T-helper 1 cell treated with Interleukin-12 subunit alpha and Interleukin-12 subunit beta and Interleukin-4 antibody, amounts not matched to agents 30 μg/mL and 1 μg/mL, for 36 hours (primary cell): ENCODE data around the gene DTX2.
"Not testable (repeated sequence)": the region's sequence is repeated elsewhere in the genome, so short reads cannot be mapped to it uniquely, and the experiment has no call there.

Experiments
- H3K27ac Mint-ChIP-seq: one replicate; pipeline ENCODE4 v1.8.0; 2021; ENCODE audit warnings: mild to moderate bottlenecking, mixed read lengths
- H3K27me3 Mint-ChIP-seq: one replicate; pipeline ENCODE4 v1.8.0; 2021; ENCODE audit warnings: low read depth, mixed read lengths
- H3K36me3 Mint-ChIP-seq: one replicate; pipeline ENCODE4 v1.8.0; 2021; ENCODE audit warnings: low read depth, mixed read lengths
- H3K4me1 Mint-ChIP-seq: one replicate; pipeline ENCODE4 v1.8.0; 2021; ENCODE audit warnings: low read depth, mixed read lengths
- H3K4me3 Mint-ChIP-seq: one replicate; pipeline ENCODE4 v1.8.0; 2021; ENCODE audit warnings: mild to moderate bottlenecking, moderate library complexity, mixed read lengths
- H3K9me3 Mint-ChIP-seq: one replicate; pipeline ENCODE4 v1.8.0; 2021; ENCODE audit warnings: mixed read lengths

The DTX2 gene

DNA sequence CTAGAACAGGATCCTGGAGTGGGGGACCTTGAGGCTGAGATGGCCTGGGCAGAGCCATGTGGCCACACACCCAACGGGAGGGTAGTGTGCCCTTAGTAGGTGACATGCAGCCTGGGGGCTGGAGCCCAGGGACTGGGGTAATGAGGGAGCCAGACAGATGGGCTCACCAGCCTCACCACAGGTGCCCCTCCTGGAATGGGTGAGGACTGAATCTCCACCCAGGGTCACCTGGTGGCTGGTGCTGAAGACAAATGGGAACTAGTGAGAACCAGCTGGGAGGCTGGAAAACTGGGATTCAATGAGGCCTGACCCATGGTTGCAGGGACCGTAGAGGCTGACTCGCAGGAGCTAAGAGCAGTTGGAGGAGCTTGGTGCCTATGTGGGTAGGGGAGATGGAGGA, 30.7 kb upstream of the DTX2 start:
- H3K9me3 Mint-ChIP-seq, result no peaks in the 10 kb centered on the region
- no peak overlapping the region for H3K27ac Mint-ChIP-seq
- peaks cover 2% of the 10 kb centered on the region for H3K36me3 Mint-ChIP-seq
- no peaks in the 10 kb centered on the region for H3K27me3 Mint-ChIP-seq
- peaks cover 2% of the 10 kb centered on the region for H3K4me1 Mint-ChIP-seq
- H3K4me3 Mint-ChIP-seq, result no peak overlapping the region

GRCh38 chr7:76437873-76438272, 23.6 kb upstream of the DTX2 start:
- H3K9me3 Mint-ChIP-seq, H3K4me1 Mint-ChIP-seq, H3K36me3 Mint-ChIP-seq: not testable (repeated sequence)

DNA sequence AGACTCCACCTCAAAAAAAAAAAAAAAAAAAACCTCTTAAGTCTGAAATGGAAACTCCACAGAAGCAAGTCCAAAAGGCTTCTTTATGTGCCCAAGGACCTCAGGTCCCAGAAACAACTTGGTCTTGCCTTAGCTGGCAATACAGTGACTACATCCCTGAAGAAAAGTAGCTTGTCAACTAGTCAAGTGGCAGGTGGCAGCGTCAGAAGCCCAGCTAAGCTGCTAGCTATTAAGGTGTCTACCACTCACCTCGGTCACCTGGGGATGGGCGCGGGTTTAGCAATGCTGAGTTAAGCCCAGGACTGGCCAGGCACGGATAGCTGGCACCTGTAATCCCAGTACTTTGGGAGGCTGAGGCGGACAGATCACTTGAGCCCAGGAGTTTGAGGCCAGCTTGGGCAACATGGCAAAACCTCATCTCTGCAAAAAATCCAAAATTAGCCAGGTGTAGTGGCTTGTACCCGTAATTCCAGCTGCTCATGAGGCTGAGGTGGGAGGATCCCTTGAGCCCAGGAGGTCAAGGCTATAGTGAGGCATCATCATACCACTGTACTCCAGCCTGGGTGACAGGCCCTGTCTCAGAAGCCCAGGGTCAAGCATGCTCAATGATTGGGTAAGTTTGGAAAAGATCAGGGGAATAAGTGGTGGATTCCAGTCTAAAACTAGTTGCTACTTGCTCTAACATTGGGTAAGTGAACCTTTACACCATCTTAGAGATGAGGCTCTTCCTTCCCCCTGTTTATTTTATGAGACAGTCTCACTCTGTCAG, 22.2 kb upstream of the DTX2 start:
- not testable (repeated sequence) for H3K27me3 Mint-ChIP-seq, H3K4me1 Mint-ChIP-seq, H3K4me3 Mint-ChIP-seq, H3K36me3 Mint-ChIP-seq, H3K9me3 Mint-ChIP-seq, H3K27ac Mint-ChIP-seq

More at GRCh38 chr7:76437873-76438272, 23.6 kb upstream of the DTX2 start:
- not testable (repeated sequence) for H3K27ac Mint-ChIP-seq, H3K4me3 Mint-ChIP-seq, H3K27me3 Mint-ChIP-seq

GRCh38 chr7:76440404-76440803, 21.1 kb upstream of the DTX2 start:
- H3K4me3 Mint-ChIP-seq, result not testable (repeated sequence)

GRCh38 chr7:76441792-76442191, 19.7 kb upstream of the DTX2 start:
- not testable (repeated sequence) for H3K27ac Mint-ChIP-seq, H3K36me3 Mint-ChIP-seq, H3K9me3 Mint-ChIP-seq, H3K27me3 Mint-ChIP-seq, H3K4me3 Mint-ChIP-seq, H3K4me1 Mint-ChIP-seq

More at GRCh38 chr7:76440404-76440803, 21.1 kb upstream of the DTX2 start:
- H3K4me1 Mint-ChIP-seq, H3K9me3 Mint-ChIP-seq, H3K27me3 Mint-ChIP-seq, H3K36me3 Mint-ChIP-seq, H3K27ac Mint-ChIP-seq: not testable (repeated sequence)

GRCh38 chr7:76442664-76443446, 18.7 kb upstream of the DTX2 start:
- not testable (repeated sequence) for H3K4me1 Mint-ChIP-seq, H3K27me3 Mint-ChIP-seq, H3K27ac Mint-ChIP-seq, H3K9me3 Mint-ChIP-seq, H3K36me3 Mint-ChIP-seq, H3K4me3 Mint-ChIP-seq

GRCh38 chr7:76443846-76444245, 17.7 kb upstream of the DTX2 start:
- peak overlapping the region; percentile 63 for H3K27ac Mint-ChIP-seq
- H3K4me1 Mint-ChIP-seq, H3K27me3 Mint-ChIP-seq, H3K36me3 Mint-ChIP-seq, H3K9me3 Mint-ChIP-seq, H3K4me3 Mint-ChIP-seq: not testable (repeated sequence)

DNA sequence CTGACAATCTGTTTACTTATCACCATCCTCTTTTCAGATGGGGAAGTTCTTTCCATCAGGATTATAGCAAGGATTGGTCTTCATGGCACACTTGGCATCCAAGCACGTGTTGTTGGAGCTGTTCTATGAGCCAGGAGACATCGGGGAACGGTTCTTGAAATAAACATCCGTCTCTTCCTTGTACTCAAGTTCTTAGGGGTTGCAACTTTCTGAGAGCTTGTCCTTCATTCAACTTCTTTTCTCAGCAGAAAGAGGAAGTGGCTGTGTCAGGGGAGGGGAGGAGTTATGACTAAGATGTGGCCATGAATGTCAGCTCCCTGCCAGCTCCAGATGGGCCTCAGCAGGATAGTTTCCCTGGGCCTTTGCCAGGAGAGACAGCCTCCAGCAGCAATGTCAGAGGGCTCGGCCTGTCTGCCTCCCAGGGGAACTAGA, 15.9 kb upstream of the DTX2 start:
- not testable (repeated sequence) for H3K9me3 Mint-ChIP-seq, H3K36me3 Mint-ChIP-seq, H3K27me3 Mint-ChIP-seq, H3K4me3 Mint-ChIP-seq, H3K4me1 Mint-ChIP-seq
- peak overlapping the region; percentile 90 for H3K27ac Mint-ChIP-seq

DNA sequence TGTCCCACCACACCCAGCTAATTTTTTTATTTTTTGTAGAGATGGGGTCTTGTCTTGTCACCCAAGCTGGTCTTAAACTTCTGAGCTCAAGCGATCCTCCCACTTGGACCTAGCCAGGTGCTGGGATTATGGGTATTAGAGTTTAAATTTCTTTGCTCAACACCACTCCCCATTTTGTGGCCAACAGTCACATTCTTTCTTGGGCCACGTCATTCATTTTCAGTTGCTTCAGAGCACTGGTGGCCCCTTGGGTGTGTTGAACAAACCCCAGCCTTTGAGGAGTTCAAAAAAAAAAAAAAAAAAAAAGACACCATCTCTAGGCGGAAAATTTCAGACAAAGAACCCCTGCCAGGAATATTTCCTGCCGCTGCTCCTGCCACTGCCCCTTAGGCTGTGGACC, 4.5 kb upstream of the DTX2 start:
- H3K4me3 Mint-ChIP-seq, H3K4me1 Mint-ChIP-seq, H3K27me3 Mint-ChIP-seq, H3K9me3 Mint-ChIP-seq, H3K36me3 Mint-ChIP-seq, H3K27ac Mint-ChIP-seq: not testable (repeated sequence)

DNA sequence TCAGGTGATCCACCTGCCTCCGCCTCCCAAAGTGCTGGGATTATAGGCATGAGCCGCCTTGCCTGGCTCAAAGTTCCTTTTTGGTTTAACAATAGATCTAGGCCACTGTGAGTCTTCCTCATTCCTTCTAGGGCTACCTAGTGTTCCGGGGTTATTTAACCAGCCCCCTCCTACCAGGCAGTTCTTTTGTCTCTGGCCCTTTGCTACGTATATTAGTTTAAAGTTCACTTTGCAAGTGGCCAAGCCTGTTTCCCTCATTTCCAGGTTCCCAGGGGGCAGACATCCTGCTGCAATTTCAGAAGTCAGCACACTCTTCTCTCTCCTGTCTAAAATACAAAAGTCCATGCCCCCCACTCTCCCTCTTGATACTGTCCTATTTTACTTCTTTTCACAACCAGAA, 3.0 kb upstream of the DTX2 start:
- H3K4me3 Mint-ChIP-seq, H3K4me1 Mint-ChIP-seq, H3K27ac Mint-ChIP-seq, H3K36me3 Mint-ChIP-seq, H3K9me3 Mint-ChIP-seq, H3K27me3 Mint-ChIP-seq: not testable (repeated sequence)

DNA sequence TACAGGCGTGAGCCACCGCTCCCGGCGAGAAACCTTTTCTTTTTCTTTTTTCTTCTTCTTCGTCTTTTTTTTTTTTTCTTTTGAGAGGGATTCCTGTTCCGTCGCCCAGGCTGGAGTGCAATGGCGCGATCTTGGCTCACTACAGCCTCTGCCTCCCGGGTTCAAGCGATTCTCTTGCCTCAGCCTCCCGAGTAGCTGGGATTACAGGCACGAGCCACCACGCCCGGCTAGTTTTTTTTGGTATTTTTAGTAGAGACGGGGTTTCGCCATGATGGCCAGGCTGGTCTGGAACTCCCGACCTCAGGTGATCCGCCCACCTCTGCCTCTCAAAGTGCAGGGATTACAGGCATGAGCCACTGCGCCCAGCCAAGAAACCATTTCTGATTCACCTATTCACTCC, 742 bp upstream of the DTX2 start:
- H3K27me3 Mint-ChIP-seq, H3K36me3 Mint-ChIP-seq, H3K4me1 Mint-ChIP-seq, H3K4me3 Mint-ChIP-seq, H3K9me3 Mint-ChIP-seq, H3K27ac Mint-ChIP-seq: not testable (repeated sequence)

- H3K9me3 Mint-ChIP-seq, H3K36me3 Mint-ChIP-seq, H3K4me3 Mint-ChIP-seq, H3K4me1 Mint-ChIP-seq, H3K27ac Mint-ChIP-seq, H3K27me3 Mint-ChIP-seq: not testable (repeated sequence)
Observed at GRCh38 chr7:76462271-76462882, 868 bp downstream of the DTX2 start.

GRCh38 chr7:76464959-76465358, 3.5 kb downstream of the DTX2 start:
- not testable (repeated sequence) for H3K27ac Mint-ChIP-seq, H3K4me3 Mint-ChIP-seq, H3K36me3 Mint-ChIP-seq, H3K4me1 Mint-ChIP-seq, H3K9me3 Mint-ChIP-seq, H3K27me3 Mint-ChIP-seq

- not testable (repeated sequence) for H3K36me3 Mint-ChIP-seq, H3K9me3 Mint-ChIP-seq, H3K27ac Mint-ChIP-seq, H3K4me1 Mint-ChIP-seq, H3K27me3 Mint-ChIP-seq, H3K4me3 Mint-ChIP-seq
Observed at GRCh38 chr7:76465950-76466349, 4.4 kb downstream of the DTX2 start.

GRCh38 chr7:76467743-76468404, 6.4 kb downstream of the DTX2 start:
- not testable (repeated sequence) for H3K9me3 Mint-ChIP-seq, H3K27ac Mint-ChIP-seq, H3K27me3 Mint-ChIP-seq, H3K4me3 Mint-ChIP-seq, H3K36me3 Mint-ChIP-seq, H3K4me1 Mint-ChIP-seq
